ENCODE data around the gene NCAN. TPM values are rescaled to one million over a fixed set of nuclear protein-coding genes. Genes with fewer than 3 reads are reported as not detected.

Gene NCAN
- polyA plus RNA-seq, 2 of the 4 experiments (the other 2 are of a cell fraction): 0.03 to 0.05 TPM

GRCh38 chr19:19214892-19215291 is 3.1 kb downstream of the NCAN start:
- ATAC-seq: peak; percentile 51 to 71; a peak in 4 of 6 replicates
- H3K9me3 ChIP-seq: no peaks in the 10 kb centered on the region
- no peak overlapping the region for H3K4me2 ChIP-seq
- POLR2A ChIA-PET: no interaction called here
- 0% methylated on average over 3 of the region's 8 CpGs for WGBS (ENCODE audit: missing lambda C conversion rate)
- TF ChIP-seq E2F6 (IDR thresholded peaks at IDR 0.05; ENCODE audit: borderline replicate concordance, low read depth): no peak
- TF ChIP-seq, protein P1, sequence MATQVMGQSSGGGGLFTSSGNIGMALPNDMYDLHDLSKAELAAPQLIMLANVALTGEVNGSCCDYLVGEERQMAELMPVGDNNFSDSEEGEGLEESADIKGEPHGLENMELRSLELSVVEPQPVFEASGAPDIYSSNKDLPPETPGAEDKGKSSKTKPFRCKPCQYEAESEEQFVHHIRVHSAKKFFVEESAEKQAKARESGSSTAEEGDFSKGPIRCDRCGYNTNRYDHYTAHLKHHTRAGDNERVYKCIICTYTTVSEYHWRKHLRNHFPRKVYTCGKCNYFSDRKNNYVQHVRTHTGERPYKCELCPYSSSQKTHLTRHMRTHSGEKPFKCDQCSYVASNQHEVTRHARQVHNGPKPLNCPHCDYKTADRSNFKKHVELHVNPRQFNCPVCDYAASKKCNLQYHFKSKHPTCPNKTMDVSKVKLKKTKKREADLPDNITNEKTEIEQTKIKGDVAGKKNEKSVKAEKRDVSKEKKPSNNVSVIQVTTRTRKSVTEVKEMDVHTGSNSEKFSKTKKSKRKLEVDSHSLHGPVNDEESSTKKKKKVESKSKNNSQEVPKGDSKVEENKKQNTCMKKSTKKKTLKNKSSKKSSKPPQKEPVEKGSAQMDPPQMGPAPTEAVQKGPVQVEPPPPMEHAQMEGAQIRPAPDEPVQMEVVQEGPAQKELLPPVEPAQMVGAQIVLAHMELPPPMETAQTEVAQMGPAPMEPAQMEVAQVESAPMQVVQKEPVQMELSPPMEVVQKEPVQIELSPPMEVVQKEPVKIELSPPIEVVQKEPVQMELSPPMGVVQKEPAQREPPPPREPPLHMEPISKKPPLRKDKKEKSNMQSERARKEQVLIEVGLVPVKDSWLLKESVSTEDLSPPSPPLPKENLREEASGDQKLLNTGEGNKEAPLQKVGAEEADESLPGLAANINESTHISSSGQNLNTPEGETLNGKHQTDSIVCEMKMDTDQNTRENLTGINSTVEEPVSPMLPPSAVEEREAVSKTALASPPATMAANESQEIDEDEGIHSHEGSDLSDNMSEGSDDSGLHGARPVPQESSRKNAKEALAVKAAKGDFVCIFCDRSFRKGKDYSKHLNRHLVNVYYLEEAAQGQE (IDR thresholded peaks at IDR 0.05): peak; percentile 93
- TF ChIP-seq ZFP36 (IDR thresholded peaks at IDR 0.05; ENCODE audit: borderline replicate concordance, partially characterized antibody): peak; percentile 52
- no peaks in the 10 kb centered on the region for H3K4me1 ChIP-seq
- H3K27ac ChIP-seq: no peak overlapping the region
- no peak for DNase-seq (ENCODE audit: low read depth in 1 of 2, low spot score in 1 of 2)
- CTCF ChIA-PET: interaction anchor here (3.3 kb wide), 1 partner anchor 10 kb away, joined by 13 read pairs; no protein-coding TSS in a partner anchor
- H3K4me3 ChIP-seq: no peak overlapping the region
- no peak for FAIRE-seq

GRCh38 chr19:19215792-19216191 is 4.0 kb downstream of the NCAN start:
- H3K4me3 ChIP-seq: no peak overlapping the region
- H3K4me1 ChIP-seq: no peaks in the 10 kb centered on the region
- no peaks in the 10 kb centered on the region for H3K9me3 ChIP-seq
- 36% methylated on average over 4 of the region's 4 CpGs for WGBS (ENCODE audit: missing lambda C conversion rate)
- FAIRE-seq (no peak), DNase-seq (ENCODE audit: low read depth in 1 of 2, low spot score in 1 of 2) (no peak), ATAC-seq (no peak)
- no peak overlapping the region for H3K27ac ChIP-seq
- CTCF ChIA-PET: interaction anchor here (3.3 kb wide), 1 partner anchor 9 kb away, joined by 13 read pairs; no protein-coding TSS in a partner anchor
- no peak overlapping the region for H3K4me2 ChIP-seq
- TF ChIP-seq RCOR1 (IDR thresholded peaks at IDR 0.05; ENCODE audit: low read depth, low read length) (no peak), EHMT2 (IDR thresholded peaks at IDR 0.05; ENCODE audit: low read depth) (no peak), RARB (CRISPR knock-in tag; IDR thresholded peaks at IDR 0.05) (no peak), TFCP2L1 (CRISPR knock-in tag; IDR thresholded peaks at IDR 0.05) (no peak), CHD2 (IDR thresholded peaks at IDR 0.05; ENCODE audit: low read length, partially characterized antibody) (no peak), CBX2 (IDR thresholded peaks at IDR 0.05; ENCODE audit: borderline replicate concordance, low read depth) (no peak), USF2 (IDR thresholded peaks at IDR 0.05) (no peak), KDM5A (IDR thresholded peaks at IDR 0.05) (no peak), POLR2AphosphoS2 (conservative IDR thresholded peaks at IDR 0.05; ENCODE audit: low read length) (no peak), ZNF302 (CRISPR knock-in tag; IDR thresholded peaks at IDR 0.05) (no peak), E2F6 (IDR thresholded peaks at IDR 0.05; ENCODE audit: borderline replicate concordance, low read depth) (no peak), CBX8 (IDR thresholded peaks at IDR 0.05) (no peak), EHF (CRISPR knock-in tag; IDR thresholded peaks at IDR 0.05) (no peak), ZC3H11A (IDR thresholded peaks at IDR 0.05) (no peak), GATA3 (IDR thresholded peaks at IDR 0.05; ENCODE audit: borderline replicate concordance) (no peak), MYC (IDR thresholded peaks at IDR 0.05; ENCODE audit: borderline replicate concordance, low read length) (no peak), BCL3 (IDR thresholded peaks at IDR 0.05) (no peak)
- TF ChIP-seq, protein P1 (IDR thresholded peaks at IDR 0.05): no peak
- TF ChIP-seq, protein P2, sequence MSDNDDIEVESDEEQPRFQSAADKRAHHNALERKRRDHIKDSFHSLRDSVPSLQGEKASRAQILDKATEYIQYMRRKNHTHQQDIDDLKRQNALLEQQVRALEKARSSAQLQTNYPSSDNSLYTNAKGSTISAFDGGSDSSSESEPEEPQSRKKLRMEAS (IDR thresholded peaks at IDR 0.05): no peak
- TF ChIP-seq, protein P3, sequence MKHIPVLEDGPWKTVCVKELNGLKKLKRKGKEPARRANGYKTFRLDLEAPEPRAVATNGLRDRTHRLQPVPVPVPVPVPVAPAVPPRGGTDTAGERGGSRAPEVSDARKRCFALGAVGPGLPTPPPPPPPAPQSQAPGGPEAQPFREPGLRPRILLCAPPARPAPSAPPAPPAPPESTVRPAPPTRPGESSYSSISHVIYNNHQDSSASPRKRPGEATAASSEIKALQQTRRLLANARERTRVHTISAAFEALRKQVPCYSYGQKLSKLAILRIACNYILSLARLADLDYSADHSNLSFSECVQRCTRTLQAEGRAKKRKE (CRISPR knock-in tag; IDR thresholded peaks at IDR 0.05; ENCODE audit: low read depth): no peak
- POLR2A ChIA-PET: no interaction called here
